NCI-H460 (cell line): Measurements from ENCODE around the gene MARK2. TPM values are rescaled to one million over a fixed set of nuclear protein-coding genes. Genes with fewer than 3 reads are reported as not detected.

Experiments
- DNase-seq: peaks from one replicate; pipeline ENCODE4 v3.0.0-alpha.2; 2016; ENCODE audit warnings: low read depth; ENCODE audit errors: extremely low read depth
- total RNA-seq: library from RNA; depleted of rRNA; stranded (reverse); fragments of >200 nt; shearing (Covaris generic); gene quantifications from 2 replicates; pipeline ENCODE4 v1.2.3, GENCODE V29; 2014

MARK2 gene
- total RNA-seq, 1 experiment from 2014 or later = 22.3 TPM

GRCh38 chr11:63877658-63878241 lies 38.8 kb downstream of the MARK2 start:
- no peak for DNase-seq

- no peak for DNase-seq
These were observed 40.9 kb downstream of the MARK2 start for GRCh38 chr11:63879598-63880402.

- no peak for DNase-seq
These were observed 41.5 kb downstream of the MARK2 start for GRCh38 chr11:63880403-63880790.

GRCh38 chr11:63882555-63883242 lies 43.8 kb downstream of the MARK2 start:
- DNase-seq = no peak

- no peak for DNase-seq
These were observed 44.9 kb downstream of the MARK2 start for GRCh38 chr11:63883791-63884190.

- no peak for DNase-seq
These were observed 45.5 kb downstream of the MARK2 start for GRCh38 chr11:63884196-63884932.

GRCh38 chr11:63887386-63887999 lies 48.6 kb downstream of the MARK2 start:
- DNase-seq = no peak

- no peak for DNase-seq
These were observed 49.5 kb downstream of the MARK2 start for GRCh38 chr11:63888170-63889086.

- no peak for DNase-seq
These were observed 50.4 kb downstream of the MARK2 start for GRCh38 chr11:63889344-63889743.

- no peak for DNase-seq
These were observed 51.5 kb downstream of the MARK2 start for GRCh38 chr11:63890368-63890767.

- DNase-seq = no peak
These were observed 53.3 kb downstream of the MARK2 start for GRCh38 chr11:63892228-63892627.

GRCh38 chr11:63893355-63893754 lies 54.4 kb downstream of the MARK2 start:
- no peak for DNase-seq

- no peak for DNase-seq
These were observed 57.2 kb downstream of the MARK2 start for GRCh38 chr11:63896071-63896470.

- DNase-seq = no peak
These were observed 58.7 kb downstream of the MARK2 start for GRCh38 chr11:63897459-63898146.

GRCh38 chr11:63901660-63902059 lies 62.8 kb downstream of the MARK2 start:
- no peak for DNase-seq

GRCh38 chr11:63903884-63904283 lies 65.0 kb downstream of the MARK2 start:
- DNase-seq = no peak

- DNase-seq = no peak
These were observed 65.8 kb downstream of the MARK2 start for GRCh38 chr11:63904743-63905142.

- no peak for DNase-seq
These were observed 66.3 kb downstream of the MARK2 start for GRCh38 chr11:63905179-63905578.

GRCh38 chr11:63906087-63906486 lies 67.2 kb downstream of the MARK2 start:
- DNase-seq = no peak
